NOMO-1 (cell line): Measurements from ENCODE around the gene CFTR.
"Not testable (repeated sequence)": the region's sequence is repeated elsewhere in the genome, so short reads cannot be mapped to it uniquely, and the experiment has no call there.

ENCODE experiments used
- DNase-seq, 2 experiments: peaks; one replicate each; lab custom pipeline; 2025; ENCODE audit not compliant: unreplicated experiment in 2 of 2; lab: John Stamatoyannopoulos, UW

Gene CFTR

GRCh38 chr7:117479225-117480054 is at the start of gene CFTR:
Gene CFTR, plus strand, starts transcription at chr7:117480025. Its CDS starts 70 bp downstream, at chr7:117480095.
- no peak for DNase-seq

DNA sequence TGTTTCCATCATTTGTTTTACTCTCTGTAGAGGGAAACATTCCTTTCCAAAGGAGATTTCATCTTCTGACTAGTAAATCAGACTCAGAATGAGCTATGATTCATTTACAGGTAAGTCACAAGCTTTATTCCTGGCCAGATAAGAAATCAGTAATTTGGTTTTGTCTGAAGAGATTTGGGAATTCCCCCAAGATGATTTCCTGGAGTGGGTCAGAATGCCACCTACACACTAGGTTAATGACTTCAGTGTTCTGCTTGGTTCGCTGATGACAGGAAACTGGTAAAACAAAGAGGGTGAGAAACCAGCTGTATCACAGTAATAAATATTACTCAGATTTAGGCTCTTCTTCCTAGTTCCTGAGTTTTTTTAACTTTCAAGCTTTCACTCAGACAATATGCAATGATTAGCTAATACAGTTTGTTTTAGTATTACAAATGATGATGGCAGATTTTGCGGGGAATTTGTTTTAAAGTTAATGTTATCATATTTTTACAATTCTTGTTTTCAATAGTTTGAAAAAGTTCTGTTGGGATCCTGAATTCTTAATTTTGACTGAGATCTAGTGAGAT is 44.3 kb upstream of the CFTR start:
- no peak for DNase-seq

GRCh38 chr7:117444646-117445045 is 35.2 kb upstream of the CFTR start:
- no peak for DNase-seq

DNA sequence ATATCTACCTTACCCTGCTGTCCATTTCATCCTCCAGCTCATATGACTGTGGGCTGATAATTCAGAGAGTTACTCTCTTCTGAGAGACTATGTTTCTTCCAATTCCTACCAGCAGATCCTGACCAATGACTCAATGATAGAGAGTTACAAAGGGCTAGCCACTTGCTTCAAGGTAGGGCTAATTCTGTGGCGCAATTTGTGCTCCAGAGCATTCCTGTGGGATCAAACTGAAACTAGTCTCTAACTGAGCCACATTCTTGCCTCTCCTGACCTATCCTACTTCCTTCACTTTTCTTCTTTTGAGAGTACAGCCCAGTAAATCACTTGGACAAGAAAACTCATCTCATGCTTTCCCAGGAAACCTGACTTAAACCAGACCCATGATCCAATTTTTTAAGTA is 34.6 kb upstream of the CFTR start:
- no peak for DNase-seq

DNA sequence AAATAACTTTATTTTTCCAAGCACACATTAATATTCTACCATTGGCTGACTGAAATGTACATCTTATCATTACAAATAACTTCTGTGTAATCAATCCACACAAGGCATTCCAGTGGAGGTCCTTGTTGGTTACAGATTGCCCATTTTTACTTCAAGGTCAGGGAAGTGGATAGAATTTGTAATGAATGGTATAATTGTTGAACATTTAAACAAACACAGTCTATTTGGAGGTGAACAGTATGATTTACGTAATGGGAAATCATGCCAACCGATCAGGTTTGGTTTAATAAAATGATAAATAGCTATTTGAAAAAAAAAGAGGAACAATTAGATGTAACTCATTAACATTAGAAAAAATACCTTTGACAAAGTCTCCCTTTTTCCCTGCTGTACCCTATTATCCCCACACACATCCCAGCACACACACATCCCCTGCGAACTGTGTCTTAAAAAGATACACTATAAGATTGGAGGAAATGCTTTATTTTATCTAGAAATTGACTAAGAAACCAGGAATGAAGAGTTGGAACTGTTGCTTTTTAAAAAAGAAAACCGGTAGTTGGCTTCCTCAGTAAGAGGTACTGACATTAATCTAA is 33.5 kb upstream of the CFTR start:
- DNase-seq, result no peak

GRCh38 chr7:117448655-117449054 is 31.2 kb upstream of the CFTR start:
- DNase-seq, result no peak

- no peak for DNase-seq
Measured at GRCh38 chr7:117458977-117459583, 20.7 kb upstream of the CFTR start.

DNA sequence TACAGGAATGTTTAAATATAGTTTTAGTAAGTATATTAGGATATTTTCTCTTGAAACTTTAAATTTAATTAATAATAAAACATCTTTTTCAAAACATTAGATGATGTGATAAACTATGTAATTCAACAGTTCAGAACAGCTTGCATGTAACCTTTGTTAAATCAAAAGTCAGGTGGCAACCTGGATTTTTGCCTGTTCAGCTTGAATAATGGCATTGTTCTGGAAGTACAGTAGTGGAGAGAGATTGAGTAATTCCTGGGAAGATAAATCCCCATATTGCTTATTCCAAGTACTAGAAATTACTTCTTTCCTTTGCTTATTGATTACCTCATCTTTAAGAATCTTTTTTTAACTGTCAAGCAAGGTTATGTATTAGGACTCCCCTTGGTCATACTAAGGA is 20.1 kb upstream of the CFTR start:
- DNase-seq, result no peak

DNA sequence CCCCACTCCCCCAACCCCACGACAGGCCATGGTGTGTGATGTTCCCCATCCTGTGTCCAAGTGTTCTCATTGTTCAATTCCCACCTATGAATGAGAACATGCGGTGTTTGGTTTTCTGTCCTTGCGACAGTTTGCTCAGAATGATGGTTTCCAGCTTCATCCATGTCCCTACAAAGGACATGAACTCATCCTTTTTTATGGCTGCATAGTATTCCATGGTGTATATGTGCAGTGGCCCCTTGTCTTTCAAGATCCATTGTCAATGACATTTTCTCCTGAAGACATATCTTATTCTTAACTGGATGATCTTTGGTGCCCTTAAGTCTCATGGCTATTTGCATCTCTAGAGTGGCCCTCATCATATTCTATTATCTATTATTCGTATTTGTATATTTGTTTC is 19.0 kb upstream of the CFTR start:
- DNase-seq, result not testable (repeated sequence)

GRCh38 chr7:117468174-117468573 is 11.7 kb upstream of the CFTR start:
- DNase-seq, result no peak

- DNase-seq, result no peak
Measured at GRCh38 chr7:117470777-117471176, 9.0 kb upstream of the CFTR start.

DNA sequence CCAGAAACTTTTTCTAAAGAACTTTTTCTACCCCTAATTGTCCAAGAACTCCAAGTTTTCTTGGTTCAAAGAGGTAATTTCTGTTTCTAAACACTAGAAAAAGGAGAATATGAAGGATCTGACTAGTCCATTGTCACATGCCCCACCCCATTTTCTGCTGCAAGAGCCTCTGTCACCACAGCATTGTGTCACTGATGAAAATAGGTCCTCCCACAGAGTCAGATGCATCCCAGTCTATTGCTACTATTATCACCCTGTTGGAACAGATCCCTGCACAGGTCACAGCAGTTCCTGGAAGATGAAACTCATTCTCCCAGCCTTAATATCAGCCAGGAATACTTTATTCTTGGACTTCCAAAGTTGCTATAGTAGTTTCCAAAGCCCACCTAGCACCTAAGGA is 7.5 kb upstream of the CFTR start:
- no peak for DNase-seq

GRCh38 chr7:117476557-117477215 is 3.1 kb upstream of the CFTR start:
- DNase-seq, result no peak

DNA sequence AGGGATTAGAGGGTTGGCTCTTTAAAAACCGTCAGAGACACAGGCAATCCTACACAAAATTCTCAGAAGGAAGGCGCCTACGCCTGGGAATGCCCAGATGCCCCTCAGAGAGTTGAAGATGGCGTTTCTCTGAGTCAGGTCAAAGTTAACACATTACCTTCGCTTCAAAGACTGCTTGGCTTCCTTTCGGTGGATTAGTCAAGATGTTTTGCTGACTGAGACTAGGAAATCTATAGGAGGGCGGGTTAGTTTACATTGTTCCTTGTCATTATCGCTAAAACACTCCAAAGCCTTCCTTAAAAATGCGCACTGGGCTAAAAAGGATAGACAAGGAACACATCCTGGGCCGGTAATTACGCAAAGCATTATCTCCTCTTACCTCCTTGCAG is 995 bp upstream of the CFTR start:
- no peak for DNase-seq

GRCh38 chr7:117480055-117480362 is 184 bp downstream of the CFTR start:
- DNase-seq, result no peak

DNA sequence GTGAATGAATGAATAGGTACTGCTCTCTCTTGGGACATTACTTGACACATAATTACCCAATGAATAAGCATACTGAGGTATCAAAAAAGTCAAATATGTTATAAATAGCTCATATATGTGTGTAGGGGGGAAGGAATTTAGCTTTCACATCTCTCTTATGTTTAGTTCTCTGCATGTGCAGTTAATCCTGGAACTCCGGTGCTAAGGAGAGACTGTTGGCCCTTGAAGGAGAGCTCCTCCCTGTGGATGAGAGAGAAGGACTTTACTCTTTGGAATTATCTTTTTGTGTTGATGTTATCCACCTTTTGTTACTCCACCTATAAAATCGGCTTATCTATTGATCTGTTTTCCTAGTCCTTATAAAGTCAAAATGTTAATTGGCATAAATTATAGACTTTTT is 1.2 kb downstream of the CFTR start:
- no peak for DNase-seq

DNA sequence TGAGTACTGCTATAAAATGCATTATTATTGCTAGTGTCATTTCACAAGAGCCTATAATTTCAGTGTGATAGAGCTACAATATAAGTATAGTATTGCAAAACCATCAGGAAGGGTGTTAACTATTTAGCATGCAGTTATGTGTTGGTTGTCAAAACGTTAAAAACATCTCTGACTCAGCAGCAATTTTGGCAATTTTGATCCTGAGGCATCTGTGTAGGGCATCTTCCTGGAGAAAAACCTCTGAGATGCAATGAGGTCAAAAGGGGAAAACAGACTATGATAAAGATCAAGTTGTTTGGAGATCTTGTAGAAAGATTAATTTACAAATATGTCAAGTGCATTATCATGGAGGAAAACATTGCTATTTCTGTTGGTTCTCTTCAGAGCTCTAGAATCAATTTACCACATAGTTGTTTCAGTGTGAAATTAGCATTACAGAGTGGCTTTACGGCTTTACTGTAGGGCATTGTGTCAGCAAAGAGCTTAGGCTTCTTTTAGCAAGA is 5.3 kb downstream of the CFTR start:
- peak in 1 of 2 experiments; percentile 3 for DNase-seq

DNA sequence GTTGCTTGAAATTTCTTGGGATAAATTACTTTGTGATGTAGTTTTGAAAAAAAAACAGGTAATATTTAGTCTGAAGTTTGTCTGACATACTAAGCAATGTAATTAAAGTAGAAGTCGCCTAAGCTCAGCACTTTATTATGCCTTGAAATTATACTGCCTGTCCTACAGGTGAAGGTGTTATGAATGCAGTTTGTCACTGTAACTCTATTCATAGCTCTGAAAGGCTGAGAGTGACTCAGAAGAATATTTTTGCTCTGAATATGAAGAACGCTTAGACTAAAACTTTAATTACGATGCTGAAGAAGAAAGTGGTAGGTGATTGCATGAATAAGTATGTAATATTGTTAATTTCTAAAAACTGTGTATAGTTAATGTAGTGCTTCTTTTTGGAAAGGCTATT is 9.2 kb downstream of the CFTR start:
- DNase-seq, result no peak

DNA sequence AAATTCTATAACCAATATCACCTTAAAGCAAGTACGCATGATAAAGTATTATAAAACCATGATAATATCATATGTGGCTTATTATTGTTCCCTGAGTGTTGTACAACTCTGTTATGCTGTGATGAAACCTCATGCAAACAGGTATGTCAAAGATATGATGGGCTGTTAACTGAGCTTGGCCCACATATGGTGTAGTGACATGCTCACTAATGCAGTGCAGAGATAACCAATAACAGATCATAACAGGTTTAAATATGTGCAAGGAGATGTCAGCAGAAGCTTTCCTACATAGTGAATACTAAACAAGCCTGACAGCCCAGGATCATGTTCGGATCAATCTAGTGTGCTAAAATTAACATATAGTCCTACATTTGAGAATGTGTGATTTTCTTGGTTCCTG is 9.6 kb downstream of the CFTR start:
- DNase-seq, result no peak

DNA sequence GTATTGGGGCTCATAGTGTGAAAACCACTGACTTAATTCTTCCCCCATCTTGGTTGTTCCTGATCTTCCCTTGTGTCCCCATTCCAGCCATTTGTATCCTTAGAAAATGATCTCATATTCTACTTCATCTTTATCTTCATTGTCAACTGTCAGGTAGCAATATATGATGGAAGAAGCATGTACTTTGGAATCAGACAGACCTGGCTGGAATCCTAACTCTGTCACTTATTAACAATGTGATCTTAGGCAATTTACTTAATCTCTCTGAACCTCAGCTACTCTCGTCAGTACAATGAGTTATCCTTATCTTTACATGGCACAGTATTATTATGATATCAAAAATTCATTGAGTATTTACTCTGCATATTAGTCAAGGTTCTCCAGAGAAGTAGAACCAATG is 10.1 kb downstream of the CFTR start:
- DNase-seq, result no peak

- no peak for DNase-seq
Measured at GRCh38 chr7:117492649-117493048, 12.8 kb downstream of the CFTR start.
